GM19452 (cell line): ENCODE measurements around the gene MAGI2.
"Not testable (repeated sequence)": the region's sequence is repeated elsewhere in the genome, so short reads cannot be mapped to it uniquely, and the experiment has no call there.

Experiments
- ATAC-seq: cut with Tn5 transposase; IDR thresholded peaks from one replicate; pipeline ENCODE4 v1.9.1; 2021; ENCODE audit not compliant: unreplicated experiment

Gene MAGI2

DNA sequence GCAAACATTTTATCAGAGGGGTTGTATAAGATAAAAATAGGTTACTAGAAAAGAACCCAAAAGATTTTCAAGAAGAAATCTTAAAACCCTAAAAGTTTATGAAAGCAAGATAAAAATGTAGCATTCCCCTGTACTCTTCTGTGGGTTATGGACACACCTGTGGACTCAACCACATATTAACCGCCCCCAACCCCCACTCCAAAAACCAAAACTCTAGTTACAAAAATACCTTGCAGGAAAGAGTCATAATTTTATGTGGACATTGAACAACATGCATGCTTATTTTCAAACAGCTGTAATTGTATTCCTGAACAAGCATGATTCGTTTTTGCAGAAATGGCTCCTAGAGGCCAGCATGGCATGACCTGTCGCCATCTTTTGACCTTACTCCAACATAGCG lies 1188.0 kb downstream of the MAGI2 start:
- ATAC-seq = no peak

DNA sequence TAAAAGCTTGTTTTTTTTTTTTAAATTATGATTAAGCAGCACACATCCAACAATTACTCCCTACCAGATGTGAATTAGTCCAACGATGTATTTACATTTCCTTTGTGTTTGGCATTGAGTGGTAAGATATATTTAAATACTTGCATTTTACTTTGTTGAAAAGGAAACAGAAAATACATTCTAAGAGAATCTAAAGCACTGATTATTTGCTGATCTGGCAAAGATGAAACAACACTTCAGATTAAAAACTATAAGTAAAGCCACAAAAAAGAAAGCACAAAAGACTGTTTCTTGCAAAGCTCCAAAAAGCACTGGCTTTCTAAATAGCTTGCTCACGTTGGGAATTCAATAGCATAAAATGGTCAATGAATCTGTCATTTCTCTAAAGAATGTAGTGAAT lies 1188.4 kb downstream of the MAGI2 start:
- ATAC-seq = no peak

DNA sequence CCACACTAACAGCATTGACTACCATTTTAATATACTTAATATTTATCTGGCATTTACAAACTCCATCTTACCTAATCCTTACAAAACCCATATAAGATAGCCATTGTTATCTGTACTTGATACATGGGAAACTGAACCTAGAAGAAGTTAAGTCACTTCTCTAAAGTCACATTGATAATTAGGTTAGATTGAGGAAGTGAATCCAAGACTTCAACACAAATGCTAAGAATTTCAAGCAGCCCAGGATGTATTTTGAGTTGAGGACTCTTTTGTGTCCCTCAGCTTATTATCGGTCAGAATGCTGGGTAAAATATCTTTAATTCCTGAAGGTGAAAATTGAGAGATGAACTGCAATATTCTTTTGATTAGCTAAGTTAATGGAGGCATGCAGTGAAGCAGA lies 1189.4 kb downstream of the MAGI2 start:
- ATAC-seq = no peak

- ATAC-seq = no peak
These were observed 1191.7 kb downstream of the MAGI2 start for GRCh38 chr7:78261739-78262138.

DNA sequence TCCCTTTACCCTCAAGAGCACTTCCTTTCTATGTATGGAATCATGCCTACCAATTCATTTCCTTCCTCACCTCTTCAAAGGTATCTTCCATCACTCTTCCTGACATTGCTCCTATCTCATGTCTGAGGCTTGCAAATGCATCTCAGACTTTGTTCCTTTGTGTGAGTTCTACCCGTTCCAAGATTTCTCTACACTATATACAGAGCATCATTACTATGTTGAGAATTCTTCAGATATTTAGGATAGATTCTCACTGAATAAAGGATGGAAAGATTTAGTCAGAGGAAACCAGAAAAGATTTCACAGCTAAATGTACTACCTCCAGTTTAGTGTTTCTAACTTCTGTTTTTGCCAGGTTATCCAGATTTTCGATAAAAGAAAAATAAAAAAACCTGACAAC lies 1192.2 kb downstream of the MAGI2 start:
- ATAC-seq = no peak

DNA sequence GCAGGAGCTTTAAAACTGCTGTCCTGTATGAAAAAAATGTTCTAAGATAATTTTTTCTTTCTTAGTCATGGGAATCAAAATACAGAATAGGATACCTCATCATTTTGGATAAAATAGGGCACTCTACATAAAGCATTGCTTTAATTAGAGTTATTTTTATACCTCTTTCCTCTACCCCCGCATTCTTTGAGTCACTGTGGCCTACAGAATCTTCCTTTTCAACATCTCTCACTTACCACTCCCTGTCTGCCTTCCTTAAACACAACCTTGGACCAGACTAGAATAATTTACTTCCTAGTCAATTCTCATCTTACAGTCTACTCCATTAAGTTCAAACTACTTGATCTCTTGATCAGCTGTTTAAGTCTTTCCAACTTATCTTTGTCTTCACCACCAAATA lies 1192.6 kb downstream of the MAGI2 start:
- no peak for ATAC-seq

- no peak for ATAC-seq
These were observed 1198.8 kb downstream of the MAGI2 start for GRCh38 chr7:78254726-78255055.

- ATAC-seq = no peak
These were observed 1199.4 kb downstream of the MAGI2 start for GRCh38 chr7:78253850-78254725.

GRCh38 chr7:78248867-78249266 lies 1204.6 kb downstream of the MAGI2 start:
- ATAC-seq = no peak

GRCh38 chr7:78247910-78248689 lies 1205.4 kb downstream of the MAGI2 start:
- ATAC-seq = no peak

DNA sequence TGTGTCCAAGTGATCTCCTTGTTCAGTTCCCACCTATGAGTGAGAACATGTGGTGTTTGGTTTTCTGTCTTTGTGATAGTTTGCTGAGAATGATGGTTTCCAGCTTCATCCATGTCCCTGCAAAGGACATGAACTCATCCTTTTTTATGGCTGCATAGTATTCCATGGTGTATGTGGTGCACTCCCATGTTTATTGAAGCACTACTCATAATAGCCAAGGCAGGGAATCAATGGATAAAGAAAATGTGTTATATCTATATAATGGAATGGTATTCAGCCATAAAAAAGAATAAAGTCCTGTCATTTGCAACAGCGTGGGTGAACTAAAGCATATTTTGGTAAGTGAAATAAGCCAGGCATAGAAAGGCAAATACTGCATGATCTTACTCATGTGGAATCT lies 1213.3 kb downstream of the MAGI2 start:
- ATAC-seq = not testable (repeated sequence)

DNA sequence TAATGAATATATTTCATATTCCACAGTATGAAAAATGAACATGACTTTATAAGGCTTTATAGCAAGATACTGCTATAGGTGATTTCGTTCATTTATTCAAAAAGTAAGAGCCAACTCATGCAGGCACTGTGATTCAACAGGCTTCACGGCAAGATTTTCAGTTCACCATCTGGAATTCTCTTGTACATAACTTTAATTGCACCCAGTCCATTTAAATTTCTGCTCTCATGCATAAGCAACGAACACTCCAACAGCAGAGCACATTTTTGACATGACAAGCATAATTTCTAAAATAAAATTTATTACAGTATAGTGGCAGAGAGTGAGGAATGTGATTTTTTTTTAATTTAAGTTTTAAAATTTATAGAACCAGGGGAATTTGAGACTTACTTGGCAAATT lies 1218.8 kb downstream of the MAGI2 start:
- no peak for ATAC-seq

DNA sequence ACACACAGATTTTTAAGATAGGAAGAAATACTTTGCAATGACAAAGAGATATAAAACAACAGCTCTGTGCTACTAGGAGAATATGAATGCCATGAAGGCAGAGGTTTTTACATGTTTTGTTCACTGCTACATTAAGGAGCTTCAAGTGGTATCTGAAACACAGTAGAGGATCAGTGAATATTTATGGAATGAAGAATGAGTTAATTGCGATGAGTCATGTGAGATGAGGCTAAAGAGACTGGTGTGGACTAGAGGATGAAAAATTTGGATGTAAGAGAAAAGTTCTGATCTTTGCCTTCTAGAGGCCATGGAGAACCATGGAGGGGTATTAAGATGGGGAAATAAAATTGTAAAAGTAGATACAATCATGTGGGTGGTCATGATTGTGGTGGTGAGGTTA lies 1220.7 kb downstream of the MAGI2 start:
- ATAC-seq = no peak

DNA sequence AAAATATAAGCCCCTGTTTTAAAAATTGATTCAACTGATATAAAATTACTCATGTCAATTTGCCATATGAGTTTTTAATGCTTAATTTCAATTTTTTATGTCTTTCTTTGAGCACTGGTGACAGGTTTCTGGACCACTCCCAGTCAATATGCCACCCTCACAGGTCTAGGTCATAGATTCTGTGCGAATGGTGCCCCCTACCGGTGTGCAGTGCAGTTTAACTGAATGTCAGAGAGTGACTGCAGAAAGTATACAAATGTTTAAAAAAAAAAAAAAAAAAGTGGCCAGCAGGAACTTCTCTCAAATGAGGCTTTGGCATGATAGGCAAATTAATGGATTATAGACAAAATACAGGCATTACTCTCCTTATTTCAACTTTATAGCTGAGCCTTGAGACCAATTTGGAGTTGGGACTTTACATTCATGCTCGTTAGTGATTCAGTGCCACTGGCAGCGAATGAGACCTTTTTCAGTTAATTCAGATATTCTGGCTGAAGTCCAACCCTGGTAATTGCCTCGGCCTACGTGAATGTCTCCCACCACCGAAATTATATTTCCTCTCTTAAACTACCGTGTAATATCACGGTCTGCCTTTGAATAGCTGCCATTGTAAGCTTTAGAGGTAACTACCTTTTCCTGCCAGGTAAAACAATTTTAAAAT lies 1227.3 kb downstream of the MAGI2 start:
- ATAC-seq = no peak

DNA sequence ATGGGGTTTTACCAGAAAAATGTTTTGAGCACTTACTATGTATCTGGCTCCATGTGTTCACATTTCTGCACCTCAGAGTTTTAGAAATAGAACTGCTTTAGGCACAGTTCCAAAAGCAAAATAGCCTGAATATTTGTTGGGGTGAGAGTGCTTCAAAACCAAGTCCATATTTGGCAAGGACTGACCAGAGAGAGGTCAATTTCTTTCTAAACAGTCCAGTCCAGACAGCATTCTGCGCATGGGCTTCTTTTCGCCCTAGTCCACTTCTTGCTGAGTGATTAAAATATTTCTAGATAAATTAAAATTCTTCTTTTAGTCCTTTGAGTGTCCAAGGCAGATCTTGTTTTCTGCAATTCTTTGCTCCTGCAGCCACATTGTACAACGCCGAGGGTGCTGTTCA lies 1227.9 kb downstream of the MAGI2 start:
- ATAC-seq = no peak

- ATAC-seq = no peak
These were observed 1228.5 kb downstream of the MAGI2 start for GRCh38 chr7:78224923-78225322.

DNA sequence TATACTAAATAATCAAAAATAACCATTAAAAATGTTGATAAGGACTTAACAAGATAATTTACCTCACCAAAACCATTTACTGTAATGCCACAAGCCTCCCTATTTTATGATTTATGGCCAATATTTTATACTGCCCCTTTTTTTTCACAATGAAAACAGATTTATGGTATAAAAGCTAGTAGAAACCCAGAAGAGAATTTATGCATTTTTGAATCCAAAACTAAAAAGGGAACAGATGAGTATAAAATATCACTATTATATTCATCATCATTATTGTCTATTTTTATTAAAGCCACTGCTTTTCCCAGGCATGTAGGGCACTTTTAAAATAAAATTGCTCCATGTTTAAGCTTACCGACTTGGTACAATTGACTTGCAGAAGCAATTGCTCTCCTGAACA lies 1229.9 kb downstream of the MAGI2 start:
- no peak for ATAC-seq

DNA sequence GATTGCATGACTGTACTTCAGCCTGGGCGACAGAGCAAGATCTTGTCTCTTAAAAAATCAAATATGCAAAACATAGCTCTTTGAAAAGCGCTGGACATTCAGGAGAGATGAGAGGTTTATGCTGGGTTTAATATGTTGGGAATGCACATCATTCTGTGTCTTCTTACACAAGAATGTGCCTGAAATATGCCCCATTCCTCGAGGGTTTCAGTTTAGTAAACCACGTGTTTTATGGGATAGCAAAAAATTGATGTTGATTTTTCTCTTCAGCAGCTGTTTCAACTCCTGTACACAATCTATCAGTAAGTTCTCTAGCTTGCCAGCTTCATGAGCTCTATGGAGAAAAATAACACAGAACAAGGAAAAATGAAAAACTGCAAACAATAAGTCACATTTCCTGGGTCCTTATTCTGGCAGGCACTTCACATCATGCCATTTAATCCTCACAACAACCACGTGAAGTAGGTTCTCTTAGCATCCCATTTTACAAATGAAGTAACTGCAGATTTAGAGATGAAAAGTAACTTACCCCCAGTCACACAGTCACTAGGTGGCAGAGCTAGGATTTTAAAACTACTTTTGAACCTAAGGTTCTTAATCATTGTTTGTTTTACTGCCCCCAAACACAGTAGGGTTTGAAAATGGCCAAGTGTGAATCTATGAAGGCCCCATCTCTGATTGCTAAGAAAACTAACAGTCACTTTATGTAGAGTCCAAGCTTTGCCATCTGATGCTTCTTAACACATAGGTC lies 1231.3 kb downstream of the MAGI2 start:
- no peak for ATAC-seq

DNA sequence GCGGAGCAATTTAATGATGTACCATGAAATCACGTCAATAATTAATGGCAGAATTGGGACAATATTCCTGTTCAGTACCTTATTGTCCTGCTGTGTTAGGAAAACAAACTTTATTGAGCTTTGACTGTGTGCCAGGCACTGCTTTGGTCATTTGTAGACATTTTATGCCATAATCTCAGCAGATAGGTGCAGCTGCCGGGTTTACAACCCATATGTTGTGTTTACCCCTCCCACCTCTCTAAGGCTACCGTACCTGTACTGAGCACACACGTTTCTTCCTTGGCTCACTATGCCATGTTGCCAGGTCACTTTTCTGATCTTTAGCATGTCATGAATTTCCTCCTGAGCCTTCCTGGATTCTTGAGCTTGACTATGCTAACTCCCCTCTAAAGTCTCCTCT lies 1232.7 kb downstream of the MAGI2 start:
- no peak for ATAC-seq

- ATAC-seq = no peak
These were observed 1234.6 kb downstream of the MAGI2 start for GRCh38 chr7:78218876-78219275.

GRCh38 chr7:78218051-78218450 lies 1235.4 kb downstream of the MAGI2 start:
- ATAC-seq = no peak
